GM13976 (cell line): ENCODE data around the gene GREM1.

Experiments used
- DNase-seq: peaks from one replicate; pipeline ENCODE4 v3.0.0; 2012; ENCODE audit warnings: low spot score
- in situ Hi-C: fragments of 300-500 bp; cut with MboI; formaldehyde crosslinking; loops from one replicate; pipeline ENCODE4 v1.12.0; 2022; ENCODE audit warnings: low sequenced_read_pairs, mixed read lengths, inconsistent platforms; ENCODE audit not compliant: unreplicated experiment
- TF ChIP-seq, protein P1 (sequence below): IDR thresholded peaks from 2 replicates; pipeline ENCODE4 v1.5.1; 2012; ENCODE audit warnings: borderline replicate concordance, mild to moderate bottlenecking; ENCODE audit not compliant: insufficient read depth; ENCODE audit errors: extremely low read depth, missing control alignments, control extremely low read depth

Gene GREM1

GRCh38 chr15:32787949-32788348 is 70.1 kb downstream of the GREM1 start:
- TF ChIP-seq, protein P1, sequence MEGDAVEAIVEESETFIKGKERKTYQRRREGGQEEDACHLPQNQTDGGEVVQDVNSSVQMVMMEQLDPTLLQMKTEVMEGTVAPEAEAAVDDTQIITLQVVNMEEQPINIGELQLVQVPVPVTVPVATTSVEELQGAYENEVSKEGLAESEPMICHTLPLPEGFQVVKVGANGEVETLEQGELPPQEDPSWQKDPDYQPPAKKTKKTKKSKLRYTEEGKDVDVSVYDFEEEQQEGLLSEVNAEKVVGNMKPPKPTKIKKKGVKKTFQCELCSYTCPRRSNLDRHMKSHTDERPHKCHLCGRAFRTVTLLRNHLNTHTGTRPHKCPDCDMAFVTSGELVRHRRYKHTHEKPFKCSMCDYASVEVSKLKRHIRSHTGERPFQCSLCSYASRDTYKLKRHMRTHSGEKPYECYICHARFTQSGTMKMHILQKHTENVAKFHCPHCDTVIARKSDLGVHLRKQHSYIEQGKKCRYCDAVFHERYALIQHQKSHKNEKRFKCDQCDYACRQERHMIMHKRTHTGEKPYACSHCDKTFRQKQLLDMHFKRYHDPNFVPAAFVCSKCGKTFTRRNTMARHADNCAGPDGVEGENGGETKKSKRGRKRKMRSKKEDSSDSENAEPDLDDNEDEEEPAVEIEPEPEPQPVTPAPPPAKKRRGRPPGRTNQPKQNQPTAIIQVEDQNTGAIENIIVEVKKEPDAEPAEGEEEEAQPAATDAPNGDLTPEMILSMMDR: no peak
- in situ Hi-C loops: no loop called here
- DNase-seq: no peak

GRCh38 chr15:32790352-32790999 is 72.7 kb downstream of the GREM1 start:
- no peak for DNase-seq
- TF ChIP-seq, protein P1: no peak
- in situ Hi-C loops: no loop called here

DNA sequence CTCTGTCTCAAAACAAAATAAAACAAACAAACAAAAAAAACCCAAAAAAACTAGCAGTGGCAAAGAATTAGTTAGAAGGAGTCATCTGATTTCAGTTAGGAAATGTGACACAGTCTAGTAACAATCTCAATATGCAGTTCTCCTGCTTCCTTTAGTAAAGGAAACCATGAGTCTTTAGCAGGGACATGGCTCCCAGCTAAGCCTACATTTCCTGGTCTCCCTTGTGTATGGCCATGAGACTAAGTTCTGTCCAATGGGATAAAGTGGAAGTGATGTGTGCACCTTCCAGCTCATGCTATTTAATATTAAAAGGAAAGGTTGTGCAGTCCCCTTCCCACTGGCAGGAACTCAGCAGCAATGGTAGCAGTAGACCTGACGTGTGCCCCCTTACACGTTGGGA is 74.6 kb downstream of the GREM1 start:
- in situ Hi-C loops: no loop called here
- no peak for DNase-seq
- TF ChIP-seq, protein P1: no peak
